T-cell (primary cell): ENCODE measurements around the gene TAS1R3. TPM values are rescaled to one million over a fixed set of nuclear protein-coding genes. Genes with fewer than 3 reads are reported as not detected.

Experiments used
- ATAC-seq, 4 experiments: fragments of 200-7000 bp in 3 of 4; fragments of 150-1000 bp in 1 of 4; cut with Tn5 transposase; replicated peaks in 1 of 4; 1 replicate in 3 of 4; 2 replicates in 1 of 4; pipeline ENCODE4 v1.10.0; 2021; ENCODE audit warnings: moderate library complexity in 3 of 4, mild to moderate bottlenecking in 2 of 4, moderate number of reproducible peaks in 1 of 4
- CTCF ChIA-PET, 2 donors: fragments of 300-600 bp; sonication (Branson Sonifier 250); formaldehyde crosslinking; loops; one replicate each; lab custom pipeline; 2022; ENCODE audit warnings: antibody characterized with exemption in 2 of 2; lab: Charles Lee
- POLR2A ChIA-PET, 2 donors: fragments of 300-600 bp; sonication (Branson Sonifier 250); formaldehyde crosslinking; loops; one replicate each; lab custom pipeline; 2022; ENCODE audit warnings: antibody characterized with exemption in 2 of 2; lab: Charles Lee
- DNase-seq, 35 experiments: peaks; one replicate each; pipeline versions ENCODE4 v3.0.0 to v3.0.0-alpha.2; 2013 to 2023
- H3K27ac ChIP-seq: one replicate; pipeline ENCODE4 v1.5.1; 2013; ENCODE audit warnings: low read length
- H3K27me3 ChIP-seq, 2 experiments: replicated peaks in 1 of 2; 1 replicate in 1 of 2; 2 replicates in 1 of 2; pipeline versions ENCODE4 v1.6.1 to v1.7.0; 2013; ENCODE audit warnings: low read length in 1 of 2, mixed read lengths in 1 of 2; ENCODE audit not compliant: control insufficient read depth in 2 of 2, insufficient read depth in 2 of 2; ENCODE audit errors: extremely low read depth in 1 of 2
- H3K36me3 ChIP-seq, 2 donors: 1 replicate in 1 of 2; 2 replicates in 1 of 2; pipeline versions ENCODE4 v1.6.1 to v1.7.0; 2013; ENCODE audit warnings: low read length in 1 of 2; ENCODE audit not compliant: control insufficient read depth in 2 of 2, insufficient read depth in 1 of 2; ENCODE audit errors: extremely low read depth in 1 of 2
- H3K4me1 ChIP-seq, 2 experiments: 1 replicate in 1 of 2; 2 replicates in 1 of 2; pipeline versions ENCODE4 v1.6.1 to v1.7.0; 2013; ENCODE audit warnings: low read length in 2 of 2, mixed read lengths in 1 of 2; ENCODE audit not compliant: insufficient read depth in 2 of 2, control insufficient read depth in 1 of 2; ENCODE audit errors: extremely low read depth in 1 of 2
- H3K4me3 ChIP-seq, 2 donors: 1 replicate in 1 of 2; 2 replicates in 1 of 2; pipeline versions ENCODE4 v1.5.1 to v1.7.0; 2013; ENCODE audit warnings: mild to moderate bottlenecking in 2 of 2, low read length in 1 of 2, moderate library complexity in 1 of 2; ENCODE audit not compliant: control insufficient read depth in 1 of 2; ENCODE audit errors: extremely low read depth in 1 of 2
- H3K9me3 ChIP-seq: 2 replicates; pipeline ENCODE4 v1.7.0; 2013
- H3K27ac Mint-ChIP-seq, 2 donors: one replicate each; pipeline ENCODE4 v1.8.0; 2020 to 2021; ENCODE audit warnings: mild to moderate bottlenecking in 2 of 2, mixed read lengths in 2 of 2
- H3K27me3 Mint-ChIP-seq, 2 donors: one replicate each; pipeline ENCODE4 v1.8.0; 2021 to 2022; ENCODE audit warnings: mixed read lengths in 2 of 2
- H3K36me3 Mint-ChIP-seq: one replicate; pipeline ENCODE4 v1.8.0; 2021; ENCODE audit warnings: mixed read lengths
- H3K4me1 Mint-ChIP-seq, 3 donors: one replicate each; pipeline ENCODE4 v1.8.0; 2020 to 2022; ENCODE audit warnings: mixed read lengths in 3 of 3, mild to moderate bottlenecking in 1 of 3
- H3K4me3 Mint-ChIP-seq, 3 donors: one replicate each; pipeline ENCODE4 v1.8.0; 2020 to 2022; ENCODE audit warnings: mild to moderate bottlenecking in 3 of 3, mixed read lengths in 3 of 3, moderate library complexity in 3 of 3
- H3K9me3 Mint-ChIP-seq, 3 donors: one replicate each; pipeline ENCODE4 v1.8.0; 2020 to 2022; ENCODE audit warnings: mixed read lengths in 3 of 3
- WGBS: methylation state at CpG from one replicate; pipeline ENCODE4 v1.1.5; 2013; ENCODE audit warnings: missing lambda C conversion rate; ENCODE audit not compliant: insufficient coverage; 5-methylcytosine and 5-hydroxymethylcytosine counted together
- total RNA-seq, 35 experiments: library from RNA in 6 of 35; stranded (reverse) in 6 of 35; fragments of 120-200 nt in 1 of 35; gene quantifications; one replicate each; pipeline versions ENCODE4 v1.2.1 to v1.2.4 and lab custom pipeline; 2013 to 2026

The TAS1R3 gene
- total RNA-seq, 5 donors from 2014 or later (not counting 1 experiment from before 2014, with no cell fraction given), result 1.6 to 2.3 (median 2.1) TPM

GRCh38 chr1:1342061-1342562 lies 11.0 kb downstream of the TAS1R3 start:
- H3K4me3 Mint-ChIP-seq, result no peak overlapping the region
- POLR2A ChIA-PET, result no interaction called here

GRCh38 chr1:1342584-1343115 lies 11.6 kb downstream of the TAS1R3 start:
- no peak overlapping the region for H3K4me3 Mint-ChIP-seq
- H3K36me3 Mint-ChIP-seq, result peaks cover 10% of the 10 kb centered on the region
- ATAC-seq, result no peak
- no peaks in the 10 kb centered on the region for H3K9me3 Mint-ChIP-seq
- ChIA-PET CTCF (no interaction called here), POLR2A (no interaction called here)
- 88% methylated on average over 11 of the region's 18 CpGs for WGBS
- H3K27me3 Mint-ChIP-seq, result no peaks in the 10 kb centered on the region
- Histone ChIP-seq H3K36me3 (peaks cover 8% of the 10 kb centered on the region in 2 donors), H3K27ac (no peak overlapping the region), H3K4me3 (no peak overlapping the region), H3K9me3 (no peaks in the 10 kb centered on the region), H3K27me3 (no peaks in the 10 kb centered on the region), H3K4me1 (peaks cover 2 to 35% of the 10 kb centered on the region in 2 experiments)
- H3K4me1 Mint-ChIP-seq, result peaks cover 12 to 18% (median 15%) of the 10 kb centered on the region in 3 donors
- DNase-seq, result no peak
- no peak overlapping the region for H3K27ac Mint-ChIP-seq

More at GRCh38 chr1:1342061-1342562, 11.0 kb downstream of the TAS1R3 start:
- H3K9me3 Mint-ChIP-seq, result no peaks in the 10 kb centered on the region
- no peak overlapping the region for H3K27ac Mint-ChIP-seq
- H3K36me3 ChIP-seq, result peaks cover 8% of the 10 kb centered on the region in 2 donors
- no peaks in the 10 kb centered on the region for H3K27me3 Mint-ChIP-seq
- CTCF ChIA-PET, result no interaction called here
- H3K27ac ChIP-seq, result no peak overlapping the region
- WGBS, result 98% methylated on average over 28 of the region's 28 CpGs
- H3K27me3 ChIP-seq, result no peaks in the 10 kb centered on the region
- DNase-seq, result no peak
- ATAC-seq, result no peak
- H3K4me1 ChIP-seq, result peaks cover 0 to 30% of the 10 kb centered on the region in 2 experiments
- no peaks in the 10 kb centered on the region for H3K9me3 ChIP-seq
- peaks cover 10% of the 10 kb centered on the region for H3K36me3 Mint-ChIP-seq
- no peak overlapping the region for H3K4me3 ChIP-seq
- H3K4me1 Mint-ChIP-seq, result peaks cover 7 to 12% (median 10%) of the 10 kb centered on the region in 3 donors

- 92% methylated on average over 23 of the region's 24 CpGs for WGBS
- POLR2A ChIA-PET, result no interaction called here
- no peak overlapping the region for H3K4me3 Mint-ChIP-seq
- CTCF ChIA-PET, result no interaction called here
- H3K4me1 Mint-ChIP-seq, result peaks cover 17 to 23% (median 20%) of the 10 kb centered on the region in 3 donors
- peaks cover 4 to 8% of the 10 kb centered on the region in 2 donors for H3K36me3 ChIP-seq
- H3K4me3 ChIP-seq, result no peak overlapping the region
- no peak for DNase-seq
- no peak overlapping the region for H3K27ac ChIP-seq
- H3K27me3 Mint-ChIP-seq, result no peaks in the 10 kb centered on the region
- ATAC-seq, result no peak
- no peak overlapping the region for H3K27ac Mint-ChIP-seq
- H3K4me1 ChIP-seq, result peaks cover 2 to 44% of the 10 kb centered on the region in 2 experiments
- H3K9me3 Mint-ChIP-seq, result no peaks in the 10 kb centered on the region
- peaks cover 10% of the 10 kb centered on the region for H3K36me3 Mint-ChIP-seq
- no peaks in the 10 kb centered on the region for H3K27me3 ChIP-seq
- H3K9me3 ChIP-seq, result no peaks in the 10 kb centered on the region
Measured at GRCh38 chr1:1343811-1344421, 12.8 kb downstream of the TAS1R3 start.

- no peak overlapping the region for H3K27ac ChIP-seq
- no peaks in the 10 kb centered on the region for H3K9me3 ChIP-seq
- H3K4me1 Mint-ChIP-seq, result peaks cover 17 to 23% (median 20%) of the 10 kb centered on the region in 3 donors
- no peak overlapping the region for H3K4me3 ChIP-seq
- no peak for ATAC-seq
- no peaks in the 10 kb centered on the region for H3K27me3 Mint-ChIP-seq
- H3K4me3 Mint-ChIP-seq, result no peak overlapping the region
- no peaks in the 10 kb centered on the region for H3K9me3 Mint-ChIP-seq
- no peak for DNase-seq
- peaks cover 2 to 44% of the 10 kb centered on the region in 2 experiments for H3K4me1 ChIP-seq
- H3K36me3 ChIP-seq, result peaks cover 0 to 8% of the 10 kb centered on the region in 2 donors
- H3K27me3 ChIP-seq, result no peaks in the 10 kb centered on the region
- 75% methylated on average over 15 of the region's 15 CpGs for WGBS
- POLR2A ChIA-PET, result no interaction called here
- CTCF ChIA-PET, result no interaction called here
- H3K27ac Mint-ChIP-seq, result no peak overlapping the region
- H3K36me3 Mint-ChIP-seq, result peaks cover 9% of the 10 kb centered on the region
Measured at GRCh38 chr1:1344655-1345361, 13.7 kb downstream of the TAS1R3 start.

GRCh38 chr1:1345384-1345783 lies 14.3 kb downstream of the TAS1R3 start:
- 92% methylated on average over 13 of the region's 16 CpGs for whole genome bisulfite sequencing
- Mint-ChIP-seq H3K4me1 (peaks cover 17 to 23% (median 20%) of the 10 kb centered on the region in 3 donors), H3K36me3 (peaks cover 7% of the 10 kb centered on the region), H3K9me3 (no peaks in the 10 kb centered on the region), H3K4me3 (no peak overlapping the region), H3K27ac (no peak overlapping the region), H3K27me3 (no peaks in the 10 kb centered on the region)
- Histone ChIP-seq H3K4me1 (peaks cover 2 to 44% of the 10 kb centered on the region in 2 experiments), H3K9me3 (no peaks in the 10 kb centered on the region), H3K27ac (no peak overlapping the region), H3K36me3 (peaks cover 0 to 8% of the 10 kb centered on the region in 2 donors), H3K4me3 (no peak overlapping the region), H3K27me3 (no peaks in the 10 kb centered on the region)
- POLR2A ChIA-PET, result no interaction called here
- DNase-seq (no peak), ATAC-seq (no peak)
- CTCF ChIA-PET, result no interaction called here

- H3K4me3 Mint-ChIP-seq, result no peak overlapping the region
- ATAC-seq, result no peak
- WGBS, result 91% methylated on average over 7 of the region's 12 CpGs
- no peaks in the 10 kb centered on the region for H3K27me3 Mint-ChIP-seq
- H3K27ac ChIP-seq, result no peak overlapping the region
- H3K36me3 ChIP-seq, result peaks cover 0 to 6% of the 10 kb centered on the region in 2 donors
- peaks cover 4% of the 10 kb centered on the region for H3K36me3 Mint-ChIP-seq
- H3K4me3 ChIP-seq, result no peak overlapping the region
- CTCF ChIA-PET, result no interaction called here
- H3K4me1 Mint-ChIP-seq, result peaks cover 17 to 23% (median 20%) of the 10 kb centered on the region in 3 donors
- DNase-seq, result no peak
- no peaks in the 10 kb centered on the region for H3K9me3 Mint-ChIP-seq
- H3K27ac Mint-ChIP-seq, result no peak overlapping the region
- POLR2A ChIA-PET, result no interaction called here
- no peaks in the 10 kb centered on the region for H3K27me3 ChIP-seq
- H3K9me3 ChIP-seq, result no peaks in the 10 kb centered on the region
- H3K4me1 ChIP-seq, result peaks cover 2 to 44% of the 10 kb centered on the region in 2 experiments
Measured at GRCh38 chr1:1345860-1346500, 14.9 kb downstream of the TAS1R3 start.
